NCI-H1930 (cell line): ENCODE results near the gene CHRNA5.
A peak's percentile ranks its signal among the peaks of the same experiment; 100 is the strongest.
"Not testable (repeated sequence)": the region's sequence is repeated elsewhere in the genome, so short reads cannot be mapped to it uniquely, and the experiment has no call there.

ENCODE experiments used
- DNase-seq, 2 experiments: peaks; one replicate each; lab custom pipeline; 2025; lab: John Stamatoyannopoulos, UW

Gene CHRNA5

DNA sequence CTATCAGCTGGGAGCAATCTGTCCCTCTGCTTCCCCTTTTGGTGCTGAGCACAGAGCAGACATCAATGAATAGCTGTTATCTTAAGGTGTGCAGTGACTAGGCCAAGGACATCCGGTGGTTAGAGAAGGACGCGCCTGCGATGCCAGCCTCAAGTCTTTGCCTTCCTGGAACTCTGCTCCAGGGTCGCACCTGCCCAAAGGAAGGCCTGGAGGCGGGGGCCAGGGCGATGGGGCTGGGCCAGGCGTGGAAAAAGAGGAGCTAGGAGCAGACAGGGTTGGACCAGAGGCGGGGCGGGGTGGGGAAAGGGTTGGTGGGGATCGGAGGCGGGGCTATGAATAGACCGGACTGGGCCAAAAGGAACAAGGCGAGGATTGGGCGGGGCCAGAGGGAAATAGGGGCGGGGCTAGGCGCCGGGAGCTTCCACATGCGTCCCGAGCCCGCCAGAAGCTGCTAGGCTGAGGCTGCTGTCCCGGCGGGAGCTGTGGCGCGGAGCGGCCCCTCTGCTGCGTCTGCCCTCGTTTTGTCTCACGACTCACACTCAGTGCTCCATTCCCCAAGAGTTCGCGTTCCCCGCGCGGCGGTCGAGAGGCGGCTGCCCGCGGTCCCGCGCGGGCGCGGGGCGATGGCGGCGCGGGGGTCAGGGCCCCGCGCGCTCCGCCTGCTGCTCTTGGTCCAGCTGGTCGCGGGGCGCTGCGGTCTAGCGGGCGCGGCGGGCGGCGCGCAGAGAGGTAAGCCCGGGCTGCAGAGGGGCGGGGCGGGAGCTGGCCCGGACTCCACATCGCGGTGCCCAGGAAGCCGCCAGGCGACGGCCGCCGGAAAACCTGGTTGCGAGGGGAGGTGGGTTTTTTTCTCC is at the start of gene CHRNA5:
CHRNA5 (plus strand) TSS at position 424 of the 854 bp plus-strand sequence; CDS start at position 624, 200 bp downstream.
- peak; percentile 74 to 81 for DNase-seq

DNA sequence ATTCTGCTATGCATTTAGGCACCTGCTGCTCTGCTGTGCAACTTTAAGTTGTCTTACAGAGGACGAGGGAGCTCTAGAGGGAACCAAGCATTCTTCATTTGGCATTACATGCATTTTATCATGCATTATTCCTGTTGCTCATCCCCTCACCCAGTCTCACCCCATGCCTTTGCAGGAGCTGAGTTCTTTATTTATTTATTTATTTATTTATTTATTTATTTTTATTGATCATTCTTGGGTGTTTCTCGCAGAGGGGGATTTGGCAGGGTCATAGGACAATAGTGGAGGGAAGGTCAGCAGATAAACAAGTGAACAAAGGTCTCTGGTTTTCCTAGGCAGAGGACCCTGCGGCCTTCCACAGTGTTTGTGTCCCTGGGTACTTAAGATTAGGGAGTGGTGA is 45.3 kb upstream of the CHRNA5 start:
- not testable (repeated sequence) for DNase-seq

DNA sequence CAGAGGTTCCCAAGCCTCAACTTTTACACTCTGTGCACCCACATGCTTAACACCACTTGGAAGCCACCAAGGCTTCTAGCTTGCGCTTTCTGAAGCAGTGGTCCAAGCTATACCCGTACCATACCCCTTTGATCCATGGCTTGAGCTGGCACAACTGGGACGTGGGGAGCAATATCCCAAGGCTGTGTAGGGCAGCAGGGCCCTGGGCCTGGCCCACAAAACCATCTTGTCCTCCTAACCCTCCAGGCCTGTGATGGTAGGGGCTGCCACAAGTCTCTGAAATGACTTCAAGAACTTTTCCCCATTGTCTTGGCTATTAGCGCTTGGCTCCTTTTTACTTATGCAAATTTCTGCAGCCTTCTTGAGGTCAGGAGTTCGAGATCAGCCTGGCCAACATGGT is 41.1 kb upstream of the CHRNA5 start:
- no peak for DNase-seq

DNA sequence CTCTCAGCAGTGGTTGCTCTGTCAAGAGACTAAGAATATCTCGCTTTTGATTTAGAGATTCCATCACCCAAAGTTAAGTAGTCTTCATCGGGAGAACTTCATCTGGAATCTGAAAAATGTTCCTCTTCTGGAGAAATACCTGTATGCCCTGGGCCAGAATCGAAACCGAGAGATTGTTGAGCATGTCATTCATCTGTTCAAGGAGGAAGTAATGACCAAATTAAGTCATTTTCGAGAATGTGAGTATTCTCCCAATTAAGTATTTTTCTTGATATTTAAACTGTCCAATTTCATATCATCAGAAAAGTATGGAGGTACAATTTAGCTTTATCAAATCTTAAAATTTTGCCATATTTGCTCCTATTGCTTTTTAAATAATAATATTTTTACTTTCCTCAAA is 38.0 kb upstream of the CHRNA5 start:
- no peak for DNase-seq

DNA sequence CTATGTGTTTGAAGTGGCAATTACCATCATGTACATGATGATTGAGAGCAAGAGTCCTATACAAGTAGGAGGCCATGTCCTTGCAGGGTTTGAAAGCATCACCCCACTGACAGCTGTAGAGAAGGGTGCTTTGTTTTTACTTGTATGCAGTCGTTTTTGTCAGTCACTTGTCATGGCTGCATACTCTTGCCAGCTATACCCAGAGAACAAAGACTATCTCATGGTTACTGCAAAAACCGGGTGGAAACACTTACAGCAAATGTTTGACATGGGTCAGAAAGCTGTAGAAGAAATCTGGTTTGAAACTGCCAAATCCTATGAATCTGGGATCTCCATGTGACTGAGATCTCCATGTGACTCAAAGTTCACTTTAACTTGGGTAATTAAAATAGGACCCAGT is 32.0 kb upstream of the CHRNA5 start:
- DNase-seq = no peak

DNA sequence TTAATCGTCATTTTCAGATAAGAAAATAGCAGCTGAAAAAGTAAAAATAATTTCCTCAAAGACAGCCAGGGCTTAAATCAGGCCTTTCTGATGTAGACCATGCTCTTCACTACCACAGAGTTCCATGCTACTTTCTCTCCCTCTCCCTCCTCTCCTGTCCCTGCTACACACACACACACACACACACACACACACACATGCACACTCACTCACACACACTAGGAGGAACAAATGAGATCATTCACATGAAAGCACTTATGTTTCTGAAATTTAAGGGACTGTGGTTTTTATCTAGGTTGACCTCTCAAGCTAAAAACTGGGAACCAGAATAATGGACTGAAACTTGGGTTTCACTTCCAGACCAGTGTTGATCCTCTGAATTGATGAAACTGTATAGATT is 29.2 kb upstream of the CHRNA5 start:
- DNase-seq = no peak

DNA sequence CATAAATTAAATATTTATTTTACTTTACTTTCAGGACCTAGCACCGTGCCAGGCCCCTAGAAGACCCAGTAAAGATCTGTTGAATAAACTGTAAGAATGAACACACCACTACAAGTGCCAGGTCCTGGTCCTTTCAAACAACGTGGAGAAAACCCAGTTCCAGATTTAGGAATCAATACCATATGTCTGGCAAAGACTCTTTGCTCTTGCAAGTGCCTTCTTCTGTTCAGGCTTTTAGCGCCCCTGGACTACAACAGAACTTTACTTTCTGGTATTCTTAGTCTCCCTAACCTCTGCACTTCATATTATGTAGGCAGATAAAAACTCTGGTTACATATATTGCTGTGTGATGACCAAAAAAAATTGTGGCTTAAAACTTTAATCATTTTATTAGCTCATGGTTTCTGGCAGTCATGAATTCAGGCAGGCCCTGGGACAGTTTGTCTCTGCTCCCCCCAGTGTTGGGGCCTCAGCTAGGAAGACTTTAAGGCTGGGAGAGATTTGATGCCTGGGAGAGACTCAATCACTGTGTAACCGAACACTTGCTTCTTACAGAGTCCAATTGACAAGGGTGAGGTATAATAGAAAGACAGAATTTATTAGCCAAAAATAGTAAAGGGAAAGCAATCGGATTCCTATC is 27.9 kb upstream of the CHRNA5 start:
- DNase-seq = no peak

DNA sequence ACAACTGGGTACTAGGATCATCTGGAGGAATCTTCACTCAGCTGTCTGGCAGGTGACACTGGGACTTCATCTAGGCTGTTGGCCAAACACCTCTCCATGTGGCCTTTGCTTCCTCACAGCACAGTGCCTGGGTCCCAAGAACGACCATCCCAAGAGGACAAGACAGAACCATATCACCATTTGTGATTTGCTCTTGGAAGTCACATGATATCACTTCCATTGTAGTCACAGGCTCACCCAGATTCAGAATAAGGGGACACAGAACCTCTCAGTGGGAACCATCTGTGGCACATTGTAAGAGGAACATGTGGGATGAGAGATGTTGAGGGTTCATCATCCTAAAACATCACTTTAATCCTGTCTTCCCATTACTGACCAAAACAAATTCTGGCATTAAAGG is 27.0 kb upstream of the CHRNA5 start:
- no peak for DNase-seq

DNA sequence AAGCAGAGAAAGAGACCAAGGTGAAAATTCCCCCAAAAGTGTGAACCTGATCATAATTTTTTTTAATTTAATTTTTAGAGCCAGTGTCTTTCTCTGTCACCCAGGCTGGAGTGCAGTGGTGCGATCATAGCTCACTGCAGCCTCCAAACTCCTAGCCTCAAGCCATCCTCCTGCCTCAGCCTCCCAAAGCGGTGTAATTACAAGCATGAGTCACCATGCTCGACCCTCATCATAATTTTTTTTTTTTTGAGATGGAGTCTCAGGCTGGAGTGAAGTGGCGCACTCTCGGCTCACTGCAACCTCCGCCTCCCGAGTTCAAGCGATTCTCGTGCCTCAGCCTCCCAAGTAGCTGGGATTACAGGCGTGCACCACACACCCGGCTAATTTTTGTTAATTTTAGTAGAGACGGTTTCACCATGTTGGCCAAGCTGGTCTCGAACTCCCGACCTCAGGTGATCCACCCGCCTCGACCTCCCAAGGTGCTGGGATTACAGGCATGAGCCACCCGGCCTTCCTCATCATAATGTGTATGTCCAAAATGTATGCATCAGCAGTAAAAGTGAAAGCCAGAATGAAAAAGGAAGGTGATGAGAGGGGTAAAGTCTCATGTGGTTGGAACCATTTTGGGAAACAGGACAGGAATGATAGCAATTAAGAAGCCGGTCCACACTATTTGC is 25.7 kb upstream of the CHRNA5 start:
- DNase-seq = not testable (repeated sequence)

DNA sequence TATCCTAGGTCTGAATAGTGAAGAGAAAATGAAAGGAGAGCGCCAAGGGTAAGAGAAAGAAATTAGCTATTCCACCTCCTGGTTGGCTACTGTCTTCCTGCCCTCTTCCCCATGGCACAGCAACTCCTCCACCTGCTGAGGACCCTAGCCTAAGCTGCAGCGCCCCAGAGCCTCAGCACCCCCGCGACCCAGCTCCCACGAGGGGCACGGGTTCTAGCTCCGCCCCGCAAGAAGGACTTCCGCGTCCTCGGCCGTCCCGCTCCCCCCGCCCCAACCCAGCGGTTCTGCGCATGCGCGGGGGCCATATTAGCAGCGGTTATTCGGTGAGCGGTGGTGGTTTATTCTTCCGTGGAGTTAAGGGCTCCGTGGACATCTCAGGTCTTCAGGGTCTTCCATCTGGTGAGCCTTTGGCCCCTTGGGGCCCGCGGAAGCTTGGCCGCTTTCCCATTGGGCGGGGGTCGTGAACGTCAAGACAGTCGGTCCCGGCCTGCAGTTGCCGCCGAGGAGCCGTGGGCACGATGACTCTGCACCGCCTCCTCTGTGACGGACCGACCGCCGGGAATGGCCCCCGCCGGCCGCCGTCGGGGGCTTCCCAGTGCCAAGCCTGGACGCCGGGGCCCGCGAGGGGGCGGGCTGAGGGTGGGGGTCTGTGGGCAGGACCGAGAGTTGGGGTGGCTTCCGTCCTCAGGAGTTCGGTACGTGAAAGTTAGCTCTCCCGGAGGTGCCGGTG is 25.0 kb upstream of the CHRNA5 start, which contains the start of gene PSMA4:
PSMA4 (plus strand) TSS at position 304 of the 730 bp plus-strand sequence. CDS start 1,484 bp downstream, outside the sequence.
- DNase-seq = peak; percentile 71 to 84

DNA sequence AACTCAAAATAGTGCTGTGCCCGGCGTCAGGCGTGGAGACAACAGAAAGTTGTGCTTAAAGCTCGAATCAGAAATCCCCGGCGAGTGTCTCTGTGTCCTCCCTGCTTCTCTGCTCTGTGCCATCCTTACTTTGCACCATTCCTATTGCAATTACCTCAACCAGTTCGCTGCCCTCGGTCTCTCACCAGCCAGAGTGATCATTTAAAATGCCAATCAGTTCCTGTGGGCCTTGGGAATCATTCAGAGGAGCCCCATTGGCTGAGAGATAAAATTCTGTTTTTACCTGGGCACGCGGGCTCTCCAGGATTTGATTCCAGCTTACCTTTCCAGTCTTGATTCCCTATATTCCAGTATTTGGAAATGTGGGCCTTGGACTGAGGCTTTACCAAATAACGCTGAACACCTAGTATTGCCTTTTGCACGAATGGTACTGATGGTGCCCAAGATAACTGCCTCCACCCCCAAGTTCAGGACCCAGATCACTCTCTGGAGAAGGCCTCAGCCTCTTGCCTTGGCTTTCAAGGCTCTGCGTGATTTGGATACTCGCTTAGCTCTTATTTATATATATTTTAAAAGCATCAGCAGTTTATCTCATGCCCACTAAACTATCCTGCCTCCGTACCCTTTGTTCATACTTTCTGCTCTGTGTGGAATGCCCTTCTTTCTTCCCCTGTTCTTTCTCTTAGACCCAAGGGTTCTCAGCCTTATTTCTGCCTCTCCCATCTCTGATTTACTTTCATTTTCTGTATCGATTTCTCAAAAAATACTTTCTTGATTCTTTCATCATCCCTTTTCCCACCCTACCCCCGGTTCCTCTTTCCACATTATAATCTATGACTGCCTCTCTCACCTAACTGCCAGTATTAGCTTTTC is 24.2 kb upstream of the CHRNA5 start:
- no peak for DNase-seq

DNA sequence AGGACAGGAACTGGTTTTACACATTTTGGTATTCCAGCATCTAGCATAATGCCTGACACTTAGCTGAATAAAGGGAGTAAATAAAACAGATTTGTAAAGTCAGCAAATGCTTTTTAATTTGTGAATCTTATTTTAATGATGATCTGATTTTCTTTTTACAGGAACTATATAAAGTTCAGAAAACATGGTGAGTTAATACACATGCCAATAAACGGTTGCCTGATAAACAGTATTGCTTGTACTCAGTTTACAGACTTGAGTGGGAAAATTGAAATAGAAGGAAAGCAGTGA is 23.6 kb upstream of the CHRNA5 start:
- no peak for DNase-seq

DNA sequence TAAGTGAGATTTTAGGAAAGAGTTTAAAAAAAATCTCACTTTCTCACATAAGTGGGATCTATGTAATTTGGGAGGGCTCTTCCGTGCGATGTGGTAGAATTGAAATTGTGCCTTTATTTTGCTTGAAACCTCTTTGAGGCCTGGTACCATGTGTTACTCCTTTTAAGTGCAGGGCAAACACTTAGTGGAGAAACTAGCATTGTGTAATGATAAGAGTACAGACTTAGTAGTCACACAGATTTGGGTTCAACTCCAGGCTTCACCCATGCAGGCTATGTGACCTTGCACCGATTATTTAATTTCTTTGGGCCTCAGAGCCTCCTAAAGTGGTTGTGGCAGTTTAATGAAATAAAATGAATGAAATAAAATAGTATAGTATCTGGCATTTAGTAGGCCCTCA is 22.7 kb upstream of the CHRNA5 start:
- no peak for DNase-seq

DNA sequence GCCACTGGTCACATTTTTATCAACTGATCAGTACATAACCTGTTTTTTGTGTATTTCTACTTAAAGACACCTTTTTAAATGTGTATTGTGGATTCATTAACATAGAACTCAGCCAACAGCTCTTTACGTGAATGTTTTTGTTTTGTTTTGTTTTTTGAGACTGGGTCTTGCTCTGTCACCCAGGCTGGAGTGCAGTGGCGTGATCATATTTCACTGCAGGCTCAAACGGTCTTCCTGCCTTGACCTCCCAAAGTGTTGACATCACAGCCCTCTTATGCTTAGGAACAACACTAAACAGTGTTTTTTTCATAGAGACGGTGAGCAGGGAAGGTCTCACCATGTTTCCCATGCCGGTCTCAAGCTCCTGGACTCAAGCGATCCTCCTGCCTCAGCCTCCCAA is 15.1 kb upstream of the CHRNA5 start:
- DNase-seq = no peak

DNA sequence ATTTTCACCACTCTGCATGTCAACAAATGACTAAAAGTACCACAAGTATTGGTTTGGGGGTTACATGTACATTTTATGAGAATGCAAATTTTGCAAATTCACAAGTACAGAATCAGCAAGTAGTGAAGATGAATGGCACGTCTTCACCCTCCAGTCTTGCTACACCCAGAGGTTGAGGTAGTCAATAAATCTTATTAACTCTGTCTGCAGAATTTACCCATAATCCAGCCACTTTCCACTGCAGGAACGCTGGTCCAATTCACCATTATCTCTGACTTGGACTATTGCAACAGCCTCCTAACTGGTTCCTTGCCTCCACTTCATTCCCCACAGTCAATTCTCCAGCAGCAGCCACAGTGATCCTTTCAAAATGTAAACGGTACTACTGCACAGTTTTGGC is 14.5 kb upstream of the CHRNA5 start:
- DNase-seq = no peak

DNA sequence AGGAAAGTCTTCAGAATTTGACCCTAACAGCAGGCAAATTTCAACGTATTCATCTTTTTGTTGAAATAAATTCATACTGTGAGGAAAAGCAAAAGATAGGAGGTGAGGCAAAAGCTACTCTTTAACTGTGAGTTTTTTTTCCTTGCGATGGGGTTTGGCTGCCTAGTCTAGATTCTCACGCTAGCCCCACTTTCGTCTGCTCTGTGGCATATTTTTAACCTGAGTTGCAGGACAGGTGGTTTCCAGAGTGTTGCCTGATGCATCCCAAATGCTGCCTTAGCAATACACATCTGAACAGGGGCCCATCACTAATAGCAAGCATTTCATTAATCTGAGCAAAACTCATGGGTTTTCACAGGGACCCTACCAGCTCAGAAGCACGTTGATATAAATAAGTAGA is 13.4 kb upstream of the CHRNA5 start:
- no peak for DNase-seq

DNA sequence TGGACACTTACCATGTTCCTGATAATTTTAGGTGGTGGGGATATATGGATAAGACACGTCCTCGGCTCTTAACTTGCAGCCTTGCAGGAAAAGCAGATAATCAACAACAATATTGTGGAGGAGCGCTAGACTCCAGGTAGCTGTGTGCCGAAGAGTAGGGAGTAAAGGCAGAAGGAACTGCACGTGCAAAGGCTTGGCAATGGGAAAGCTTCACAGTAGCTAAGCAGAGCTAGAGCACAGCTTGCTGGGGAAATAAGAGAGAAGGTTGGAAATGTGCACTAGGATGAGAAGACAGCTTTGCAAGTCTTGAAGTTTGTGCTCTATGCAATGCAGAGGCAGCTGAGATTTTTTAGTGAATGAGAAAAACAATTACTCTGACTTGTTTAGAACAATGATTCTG is 12.7 kb upstream of the CHRNA5 start:
- DNase-seq = no peak

DNA sequence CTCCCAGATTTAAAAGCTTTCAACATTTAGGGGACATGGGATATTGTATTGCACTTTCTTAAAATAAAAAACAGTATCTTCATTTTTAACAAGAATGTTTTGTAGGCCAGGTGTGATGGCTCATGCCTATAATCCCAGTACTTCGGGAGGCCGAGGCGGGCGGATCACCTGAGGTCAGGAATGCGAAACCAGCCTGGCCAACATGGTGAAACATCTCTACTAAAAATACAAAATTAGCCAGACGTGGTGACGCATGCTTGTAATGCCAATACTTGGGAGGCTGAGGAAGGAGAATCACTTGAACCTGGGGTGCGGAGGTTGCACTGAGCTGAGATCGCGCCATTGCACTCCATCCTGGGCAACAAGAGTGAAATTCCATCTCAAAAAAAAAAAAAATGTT is 5.1 kb upstream of the CHRNA5 start:
- DNase-seq = not testable (repeated sequence)

DNA sequence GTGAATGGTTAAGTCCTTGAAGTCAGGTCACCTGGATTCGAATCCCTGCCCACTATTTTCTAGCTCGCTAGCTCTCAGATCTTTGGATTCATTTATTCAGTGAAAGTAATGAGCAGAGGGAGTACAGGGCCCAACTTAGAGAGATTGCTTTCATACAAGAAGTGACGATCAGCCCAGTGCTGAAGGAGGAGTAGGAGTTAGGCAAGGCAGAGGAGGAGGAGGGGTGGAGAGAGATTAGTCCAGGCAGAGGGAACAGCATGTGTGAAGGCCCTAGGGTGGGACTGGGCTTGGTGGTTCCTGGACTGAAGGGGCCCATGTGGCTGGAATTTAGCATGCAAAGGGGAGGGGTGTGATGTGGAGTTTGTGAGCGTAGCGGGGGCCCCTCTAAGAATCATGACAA is 3.8 kb upstream of the CHRNA5 start:
- DNase-seq = no peak

DNA sequence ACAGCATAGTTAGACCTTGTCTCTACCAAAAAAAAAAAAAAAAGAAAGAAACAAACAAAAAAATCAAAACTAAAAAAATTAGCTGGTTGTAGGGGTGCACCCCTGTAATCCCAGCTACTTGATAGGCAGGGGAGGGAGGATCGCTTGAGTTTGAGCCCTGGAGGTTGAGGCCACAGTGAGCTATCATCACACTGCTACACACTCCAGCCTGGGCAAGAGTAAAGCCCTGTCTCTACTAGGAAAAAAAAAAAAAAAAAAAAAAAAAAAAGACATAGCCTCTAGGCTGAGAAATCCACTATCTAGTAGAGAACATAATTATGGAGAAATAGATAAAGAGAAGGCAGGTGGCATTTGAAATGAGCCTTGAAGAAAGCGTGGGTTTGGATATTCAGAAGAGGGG is 2.2 kb upstream of the CHRNA5 start:
- DNase-seq = no peak

DNA sequence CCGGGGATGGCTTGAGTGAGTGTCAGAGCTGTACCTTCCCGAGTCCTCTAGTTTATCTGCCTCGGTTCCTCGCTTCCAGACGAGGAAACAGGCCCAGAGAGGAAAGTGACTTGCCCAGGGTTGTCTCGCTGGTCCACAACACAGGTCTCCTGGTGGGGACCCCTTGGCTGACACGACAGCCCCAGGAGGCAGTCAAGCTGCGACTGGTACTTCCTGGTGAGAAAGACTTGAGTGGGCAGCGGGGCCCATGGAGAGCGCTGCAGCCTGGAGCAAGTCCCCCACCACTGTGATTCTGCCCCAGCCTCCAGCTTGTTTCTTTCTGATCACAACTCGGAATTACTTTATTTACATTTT is 600 bp upstream of the CHRNA5 start:
- DNase-seq = no peak
